Measurements from ENCODE around the gene SLC25A33. TPM values are rescaled to one million over a fixed set of nuclear protein-coding genes. Genes with fewer than 3 reads are reported as not detected.

SLC25A33 gene
- total and polyA plus RNA-seq, 2 of the 8 experiments (the other 6 are each of a cell fraction or from before 2014, with no cell fraction given) = 7.8 to 12.8 TPM

DNA sequence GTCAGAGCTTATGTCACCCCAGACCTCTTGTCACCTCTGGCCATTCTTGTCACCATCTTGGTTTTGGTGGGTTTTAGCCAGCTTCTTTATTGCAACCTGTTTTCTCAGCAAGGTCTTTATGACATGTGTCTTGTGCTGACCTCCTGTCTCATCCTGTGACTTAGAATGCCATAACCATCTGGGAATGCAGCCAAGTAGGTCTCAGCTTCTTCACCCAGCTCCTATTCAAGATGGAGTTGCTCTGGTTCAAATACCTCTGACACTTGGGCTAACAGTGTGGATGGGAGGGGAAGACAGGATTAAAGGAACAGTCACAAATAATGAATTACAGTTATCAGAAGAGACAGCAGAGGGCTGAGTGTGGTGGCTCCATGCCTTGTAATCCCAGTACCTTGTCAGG, 81.8 kb downstream of the SLC25A33 start:
- Histone ChIP-seq H2AK5ac (ENCODE audit: low read depth, low read length) (no peak overlapping the region), H3K23ac (ENCODE audit: insufficient read length) (no peak overlapping the region), H3K4me1 (replicated peaks in 1 of 4; ENCODE audit: control insufficient read depth in 3 of 4, insufficient read depth in 4 of 4, low read length in 3 of 4) (no peaks in the 10 kb centered on the region; a peak in 1 of 7 replicates), H3K4ac (replicated peaks; ENCODE audit: insufficient read length, low read depth, low read length) (no peak overlapping the region), H3K9me3 (ENCODE audit: insufficient read depth in 2 of 2, low read depth in 1 of 2, low read length in 1 of 2) (no peaks in the 10 kb centered on the region), H2BK20ac (ENCODE audit: low read length) (no peak overlapping the region), H2BK120ac (replicated peaks; ENCODE audit: low read depth, low read length) (no peak overlapping the region), H4K20me1 (replicated peaks in 1 of 2; ENCODE audit: control insufficient read depth in 1 of 2, insufficient read depth in 2 of 2, low read length in 2 of 2) (no peaks in the 10 kb centered on the region), H3K14ac (ENCODE audit: insufficient read length) (no peak overlapping the region), H4K91ac (replicated peaks; ENCODE audit: insufficient read length, low read length) (no peak overlapping the region), H3K23me2 (ENCODE audit: low read depth, low read length) (no peaks in the 10 kb centered on the region), H2AFZ (ENCODE audit: low read length) (no peak overlapping the region), H2BK15ac (ENCODE audit: low read length) (no peak overlapping the region), H4K8ac (ENCODE audit: extremely low read depth, insufficient read depth, low read length) (no peak overlapping the region), H3K56ac (replicated peaks; ENCODE audit: insufficient read length, low read depth, low read length) (no peak overlapping the region), H3K4me2 (ENCODE audit: insufficient read depth in 1 of 2, low read depth in 2 of 2, low read length in 2 of 2) (no peak overlapping the region), H3K4me3 (ENCODE audit: extremely low read depth in 1 of 4, insufficient read depth in 2 of 4, low read depth in 3 of 4, low read length in 4 of 4) (no peak overlapping the region), H3K79me2 (ENCODE audit: control insufficient read depth in 1 of 2, insufficient read depth in 2 of 2, low read length in 2 of 2) (no peaks in the 10 kb centered on the region), H3K36me3 (ENCODE audit: control insufficient read depth in 2 of 4, insufficient read depth in 4 of 4, low read length in 3 of 4) (no peaks in the 10 kb centered on the region), H4K5ac (ENCODE audit: insufficient read length, low read depth, low read length) (no peak overlapping the region), H2BK5ac (ENCODE audit: low read depth, low read length) (no peak overlapping the region), H3K27ac (ENCODE audit: low read depth, low read length) (no peak overlapping the region), H3K18ac (ENCODE audit: extremely low read depth, low read length) (no peak overlapping the region), H3K27me3 (replicated peaks in 1 of 4; ENCODE audit: control insufficient read depth in 3 of 4, extremely low read depth in 1 of 4, insufficient read depth in 3 of 4, low read length in 3 of 4) (no peaks in the 10 kb centered on the region), H3K79me1 (ENCODE audit: low read depth, low read length) (no peaks in the 10 kb centered on the region), H2BK12ac (ENCODE audit: low read depth, low read length) (no peak overlapping the region), H3K9ac (replicated peaks in 1 of 4; ENCODE audit: extremely low read depth in 1 of 4, low read depth in 3 of 4, low read length in 3 of 4) (no peak overlapping the region)
- CTCF ChIA-PET (ENCODE audit: partially characterized antibody) = interaction anchor here (0.6 to 2.1 kb wide), 5 partner anchors 8 to 130 kb away, joined by 3 to 5 read pairs (median 3); no protein-coding TSS in a partner anchor
- TF ChIP-seq NRF1 (IDR thresholded peaks at IDR 0.05; ENCODE audit: low read depth, low read length) = no peak
- TF ChIP-seq KDM1A (IDR thresholded peaks at IDR 0.05; ENCODE audit: borderline replicate concordance, low read length) = no peak
- no peak for TF ChIP-seq BACH1 (IDR thresholded peaks at IDR 0.05; ENCODE audit: low read length)
- TF ChIP-seq EGR1 (IDR thresholded peaks at IDR 0.05; ENCODE audit: borderline replicate concordance, low read depth, low read length) = no peak
- no peak for TF ChIP-seq TAF1 (IDR thresholded peaks at IDR 0.05; ENCODE audit: low read depth, low read length)
- TF ChIP-seq CHD1 (IDR thresholded peaks at IDR 0.05; ENCODE audit: low read depth, low read length) = no peak
- TF ChIP-seq, protein P1, sequence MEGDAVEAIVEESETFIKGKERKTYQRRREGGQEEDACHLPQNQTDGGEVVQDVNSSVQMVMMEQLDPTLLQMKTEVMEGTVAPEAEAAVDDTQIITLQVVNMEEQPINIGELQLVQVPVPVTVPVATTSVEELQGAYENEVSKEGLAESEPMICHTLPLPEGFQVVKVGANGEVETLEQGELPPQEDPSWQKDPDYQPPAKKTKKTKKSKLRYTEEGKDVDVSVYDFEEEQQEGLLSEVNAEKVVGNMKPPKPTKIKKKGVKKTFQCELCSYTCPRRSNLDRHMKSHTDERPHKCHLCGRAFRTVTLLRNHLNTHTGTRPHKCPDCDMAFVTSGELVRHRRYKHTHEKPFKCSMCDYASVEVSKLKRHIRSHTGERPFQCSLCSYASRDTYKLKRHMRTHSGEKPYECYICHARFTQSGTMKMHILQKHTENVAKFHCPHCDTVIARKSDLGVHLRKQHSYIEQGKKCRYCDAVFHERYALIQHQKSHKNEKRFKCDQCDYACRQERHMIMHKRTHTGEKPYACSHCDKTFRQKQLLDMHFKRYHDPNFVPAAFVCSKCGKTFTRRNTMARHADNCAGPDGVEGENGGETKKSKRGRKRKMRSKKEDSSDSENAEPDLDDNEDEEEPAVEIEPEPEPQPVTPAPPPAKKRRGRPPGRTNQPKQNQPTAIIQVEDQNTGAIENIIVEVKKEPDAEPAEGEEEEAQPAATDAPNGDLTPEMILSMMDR (IDR thresholded peaks at IDR 0.05; ENCODE audit: control extremely low read depth in 1 of 3, insufficient read depth in 1 of 3, low read depth in 1 of 3, low read length in 3 of 3) = no peak
- TF ChIP-seq NANOG (IDR thresholded peaks at IDR 0.05; ENCODE audit: insufficient read depth, low read depth, low read length, poor library complexity, severe bottlenecking) = no peak
- no peak for TF ChIP-seq JUN (IDR thresholded peaks at IDR 0.05; ENCODE audit: low read depth, low read length)
- no peak for TF ChIP-seq EZH2 (IDR thresholded peaks at IDR 0.05; ENCODE audit: low read depth, low read length, severe bottlenecking)
- no peak for TF ChIP-seq EP300 (IDR thresholded peaks at IDR 0.05; ENCODE audit: borderline replicate concordance in 1 of 2, low read depth in 2 of 2, low read length in 2 of 2)
- TF ChIP-seq TBP (IDR thresholded peaks at IDR 0.05; ENCODE audit: low read depth, low read length) = no peak
- TF ChIP-seq TEAD4 (IDR thresholded peaks at IDR 0.05; ENCODE audit: low read depth, low read length) = no peak
- FAIRE-seq = no peak
- no peak for DNase-seq (ENCODE audit: low read depth in 1 of 2, low spot score in 2 of 2)
- POLR2A ChIA-PET (ENCODE audit: partially characterized antibody) = interaction anchor here (2.7 kb wide), 1 partner anchor 9 kb away, joined by 7 read pairs; no protein-coding TSS in a partner anchor

Measured in H1 (cell line).